Osteoblast (primary cell): ENCODE data around the gene SLC25A21. TPM values are rescaled to one million over a fixed set of nuclear protein-coding genes. Genes with fewer than 3 reads are reported as not detected.

ENCODE experiments used
- DNase-seq: peaks from one replicate; pipeline ENCODE4 v3.0.0; 2011; ENCODE audit warnings: low spot score, mixed read lengths; ENCODE audit not compliant: insufficient read length; ENCODE audit errors: missing footprints
- H2AFZ ChIP-seq: 2 replicates; pipeline ENCODE4 v1.6.0; 2011; ENCODE audit warnings: mild to moderate bottlenecking, low read length
- H3K27ac ChIP-seq: 2 replicates; pipeline ENCODE4 v1.5.1; 2011; ENCODE audit warnings: mild to moderate bottlenecking, low read depth, low read length, moderate library complexity
- H3K27me3 ChIP-seq: 2 replicates; pipeline ENCODE4 v1.6.0; 2012; ENCODE audit warnings: mild to moderate bottlenecking, control low read depth, inconsistent platforms, low read length, moderate library complexity; ENCODE audit not compliant: insufficient read depth
- H3K36me3 ChIP-seq: 2 replicates; pipeline ENCODE4 v1.5.1; 2011; ENCODE audit warnings: mild to moderate bottlenecking, low read length, control low read depth, moderate library complexity; ENCODE audit not compliant: insufficient read depth
- H3K4me1 ChIP-seq: 2 replicates; pipeline ENCODE4 v1.5.1; 2011; ENCODE audit warnings: mild to moderate bottlenecking, low read length, control low read depth, moderate library complexity; ENCODE audit not compliant: insufficient read depth
- H3K4me2 ChIP-seq: 2 replicates; pipeline ENCODE4 v1.6.0; 2011; ENCODE audit warnings: mild to moderate bottlenecking, low read length; ENCODE audit not compliant: insufficient read depth
- H3K4me3 ChIP-seq: fragments of 200-600 bp; sonication (generic); 3 replicates; pipeline ENCODE4 v1.5.1; 2012; ENCODE audit warnings: mild to moderate bottlenecking, low read length, inconsistent platforms; ENCODE audit not compliant: insufficient read depth
- H3K79me2 ChIP-seq: 2 replicates; pipeline ENCODE4 v1.6.0; 2012; ENCODE audit warnings: mild to moderate bottlenecking, low read length, control low read depth, inconsistent platforms; ENCODE audit not compliant: insufficient read depth
- H3K9me3 ChIP-seq: 2 replicates; pipeline ENCODE4 v1.5.1; 2011; ENCODE audit warnings: low read depth, low read length, control low read depth
- H4K20me1 ChIP-seq: 2 replicates; pipeline ENCODE4 v1.6.0; 2012; ENCODE audit warnings: mild to moderate bottlenecking, low read length, control low read depth; ENCODE audit not compliant: insufficient read depth
- total RNA-seq: library from RNA; depleted of rRNA; stranded (reverse); fragments of >200 nt; gene quantifications from 2 replicates; pipeline ENCODE4 v1.2.3, GENCODE V29; 2012
- TF ChIP-seq, protein P1 (sequence below): IDR thresholded peaks from 2 replicates; pipeline ENCODE4 v1.5.1; 2011; ENCODE audit warnings: mild to moderate bottlenecking, low read depth, low read length, moderate library complexity; ENCODE audit errors: extremely low read depth

The SLC25A21 gene
- total RNA-seq, 1 donor: 0.72 TPM

DNA sequence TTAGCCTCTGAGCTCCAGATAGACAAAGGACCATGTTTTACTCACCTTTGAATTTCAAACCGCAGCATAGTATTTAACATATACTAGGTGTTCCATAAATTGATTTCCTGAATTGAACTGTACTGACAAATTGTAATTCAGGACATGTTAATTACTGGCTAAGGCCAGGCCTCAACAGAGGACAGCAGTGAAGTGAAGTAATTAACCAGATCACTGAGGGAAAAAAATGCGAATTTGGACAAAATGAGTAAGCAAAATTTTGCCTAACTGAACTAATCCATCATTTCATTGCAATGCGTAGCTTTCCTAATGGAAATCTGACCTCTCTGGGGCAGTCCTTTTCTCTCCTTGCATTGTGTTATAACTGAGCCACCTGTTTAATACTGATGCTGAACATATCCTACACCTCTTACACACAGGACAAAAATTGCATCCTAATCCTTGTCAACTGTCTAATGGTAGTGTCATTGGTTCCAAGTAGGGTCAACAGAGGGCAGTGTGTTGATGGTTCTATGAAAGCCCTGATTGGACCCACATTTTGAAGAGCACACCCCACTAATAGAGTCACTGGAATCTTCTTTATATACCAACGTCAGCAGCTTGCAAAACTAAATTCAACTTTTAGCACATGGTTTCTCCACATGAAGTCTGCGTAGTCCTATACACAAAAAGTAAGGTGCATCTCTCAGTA, 148.4 kb downstream of the SLC25A21 start:
- no peak for DNase-seq
- Histone ChIP-seq H3K27ac (no peak overlapping the region), H3K79me2 (no peaks in the 10 kb centered on the region), H2AFZ (no peak overlapping the region), H3K4me3 (no peak overlapping the region), H3K27me3 (no peaks in the 10 kb centered on the region), H4K20me1 (no peaks in the 10 kb centered on the region), H3K9me3 (no peaks in the 10 kb centered on the region), H3K4me2 (no peak overlapping the region), H3K4me1 (no peaks in the 10 kb centered on the region), H3K36me3 (no peaks in the 10 kb centered on the region)
- TF ChIP-seq, protein P1, sequence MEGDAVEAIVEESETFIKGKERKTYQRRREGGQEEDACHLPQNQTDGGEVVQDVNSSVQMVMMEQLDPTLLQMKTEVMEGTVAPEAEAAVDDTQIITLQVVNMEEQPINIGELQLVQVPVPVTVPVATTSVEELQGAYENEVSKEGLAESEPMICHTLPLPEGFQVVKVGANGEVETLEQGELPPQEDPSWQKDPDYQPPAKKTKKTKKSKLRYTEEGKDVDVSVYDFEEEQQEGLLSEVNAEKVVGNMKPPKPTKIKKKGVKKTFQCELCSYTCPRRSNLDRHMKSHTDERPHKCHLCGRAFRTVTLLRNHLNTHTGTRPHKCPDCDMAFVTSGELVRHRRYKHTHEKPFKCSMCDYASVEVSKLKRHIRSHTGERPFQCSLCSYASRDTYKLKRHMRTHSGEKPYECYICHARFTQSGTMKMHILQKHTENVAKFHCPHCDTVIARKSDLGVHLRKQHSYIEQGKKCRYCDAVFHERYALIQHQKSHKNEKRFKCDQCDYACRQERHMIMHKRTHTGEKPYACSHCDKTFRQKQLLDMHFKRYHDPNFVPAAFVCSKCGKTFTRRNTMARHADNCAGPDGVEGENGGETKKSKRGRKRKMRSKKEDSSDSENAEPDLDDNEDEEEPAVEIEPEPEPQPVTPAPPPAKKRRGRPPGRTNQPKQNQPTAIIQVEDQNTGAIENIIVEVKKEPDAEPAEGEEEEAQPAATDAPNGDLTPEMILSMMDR: no peak

DNA sequence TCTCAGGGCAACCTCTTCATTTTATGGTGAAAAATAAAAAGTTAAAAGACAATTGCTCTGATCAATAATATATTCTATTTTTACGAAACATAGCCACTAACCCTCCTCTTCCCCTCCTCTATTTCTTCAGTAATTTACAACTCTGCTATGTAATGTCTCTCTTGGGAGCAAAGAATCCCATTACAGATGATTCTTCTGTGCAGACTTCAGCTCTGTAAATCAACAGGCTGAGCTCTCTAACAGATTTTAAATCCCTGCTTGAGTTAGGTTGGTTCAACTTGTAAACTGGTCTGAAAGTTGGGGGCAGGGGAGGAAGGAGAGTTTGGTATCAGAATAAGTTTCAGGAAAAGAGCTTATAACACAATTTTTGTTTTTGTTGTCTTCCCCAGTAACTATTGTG, 151.0 kb downstream of the SLC25A21 start:
- Histone ChIP-seq H3K9me3 (no peaks in the 10 kb centered on the region), H3K4me2 (no peak overlapping the region), H3K4me1 (no peaks in the 10 kb centered on the region), H3K4me3 (no peak overlapping the region), H3K27ac (no peak overlapping the region), H3K27me3 (no peaks in the 10 kb centered on the region), H2AFZ (no peak overlapping the region), H3K36me3 (no peaks in the 10 kb centered on the region), H4K20me1 (no peaks in the 10 kb centered on the region), H3K79me2 (no peaks in the 10 kb centered on the region)
- DNase-seq: no peak
- TF ChIP-seq, protein P1: no peak

DNA sequence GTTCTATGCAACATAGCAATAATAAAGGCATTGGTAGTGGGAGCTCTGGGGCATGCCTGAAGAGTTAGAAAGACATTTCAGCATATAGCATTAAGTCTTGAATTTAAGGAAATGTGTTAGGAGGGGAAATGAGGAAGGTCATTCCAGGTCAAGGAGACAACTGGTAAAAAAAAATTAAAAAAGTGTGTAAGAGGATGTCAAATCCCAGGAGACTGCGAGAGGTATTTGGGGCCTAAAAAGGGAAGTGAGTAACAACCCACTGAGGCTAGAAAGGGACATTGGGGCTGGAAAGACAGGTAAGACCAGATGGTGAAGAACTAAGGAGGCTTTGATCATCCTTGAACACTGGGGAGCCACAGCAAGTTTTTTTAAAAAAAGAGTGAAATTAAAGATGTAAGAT, 152.9 kb downstream of the SLC25A21 start:
- Histone ChIP-seq H3K4me2 (no peak overlapping the region), H4K20me1 (no peaks in the 10 kb centered on the region), H3K79me2 (no peaks in the 10 kb centered on the region), H3K36me3 (no peaks in the 10 kb centered on the region), H3K27me3 (no peaks in the 10 kb centered on the region), H3K9me3 (no peaks in the 10 kb centered on the region), H3K27ac (no peak overlapping the region), H3K4me1 (no peaks in the 10 kb centered on the region), H2AFZ (no peak overlapping the region), H3K4me3 (no peak overlapping the region)
- no peak for DNase-seq
- TF ChIP-seq, protein P1: no peak

DNA sequence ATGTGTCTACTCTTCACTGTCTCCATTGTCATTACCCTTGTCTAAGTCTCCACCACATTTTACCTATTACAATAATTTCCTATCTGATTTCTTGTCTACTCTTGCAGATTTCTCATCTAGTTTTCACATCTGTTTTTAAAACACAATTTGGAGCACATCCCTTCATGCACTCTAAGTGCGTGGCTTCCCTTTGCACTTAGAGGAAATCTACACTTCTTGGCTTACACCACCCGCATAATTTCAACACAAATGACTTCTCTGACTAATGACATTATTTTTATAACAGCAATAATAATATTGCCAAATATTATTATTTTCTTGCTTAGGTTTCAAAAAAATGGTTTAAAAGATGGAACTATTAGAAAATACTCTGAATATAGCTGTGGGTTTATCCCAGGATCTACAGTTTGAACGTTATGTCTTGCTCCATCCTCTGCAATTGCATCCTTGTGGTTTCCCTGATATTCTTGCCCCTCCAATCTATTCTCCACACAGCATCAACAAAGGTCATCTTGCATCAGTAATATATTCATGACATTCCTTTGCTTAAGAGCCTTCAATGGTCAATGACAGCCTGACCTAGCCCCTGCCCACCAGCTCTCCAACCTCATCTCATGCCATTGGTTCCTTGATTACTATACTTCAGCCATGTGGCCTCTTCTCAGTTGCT, 153.7 kb downstream of the SLC25A21 start:
- Histone ChIP-seq H4K20me1 (no peaks in the 10 kb centered on the region), H2AFZ (no peak overlapping the region), H3K27me3 (no peaks in the 10 kb centered on the region), H3K9me3 (no peaks in the 10 kb centered on the region), H3K4me3 (no peak overlapping the region), H3K27ac (no peak overlapping the region), H3K4me1 (no peaks in the 10 kb centered on the region), H3K4me2 (no peak overlapping the region), H3K36me3 (no peaks in the 10 kb centered on the region), H3K79me2 (no peaks in the 10 kb centered on the region)
- DNase-seq: no peak
- TF ChIP-seq, protein P1: no peak
